GM19351 (cell line): ENCODE data around the gene RBM38.

Source experiments
- ATAC-seq: cut with Tn5 transposase; IDR thresholded peaks from one replicate; pipeline ENCODE4 v1.9.1; 2021; ENCODE audit warnings: mild to moderate bottlenecking, moderate library complexity; ENCODE audit not compliant: unreplicated experiment

The RBM38 gene

DNA sequence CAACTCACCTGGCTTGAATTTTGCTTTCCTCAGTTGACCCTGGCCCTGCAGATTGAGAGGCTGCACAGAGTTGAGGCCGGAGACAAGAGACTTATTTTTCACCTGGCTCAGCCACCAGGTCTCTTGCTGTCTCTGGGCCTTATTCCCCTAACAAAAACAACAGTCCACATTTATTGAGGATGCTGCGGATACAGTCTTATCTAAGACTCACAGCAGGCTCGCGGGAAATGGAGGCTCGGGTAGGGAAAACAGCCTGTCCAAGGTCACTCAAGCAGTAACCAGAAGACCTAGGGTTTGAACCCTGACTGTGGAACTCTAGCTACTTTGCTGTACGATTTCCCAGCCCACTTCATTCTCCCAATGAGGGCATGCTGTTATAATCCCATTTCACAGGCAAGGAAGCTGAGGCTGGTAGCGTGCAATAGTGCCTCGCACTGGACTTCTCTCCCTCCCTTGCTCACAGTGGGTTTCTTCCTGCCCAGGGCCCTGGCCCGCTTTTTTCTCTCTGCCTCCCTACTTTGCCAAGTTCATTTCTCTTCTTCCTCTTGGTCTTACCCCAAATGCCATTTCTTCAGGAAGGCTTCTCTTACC lies 57.7 kb downstream of the RBM38 start:
- no peak for ATAC-seq

DNA sequence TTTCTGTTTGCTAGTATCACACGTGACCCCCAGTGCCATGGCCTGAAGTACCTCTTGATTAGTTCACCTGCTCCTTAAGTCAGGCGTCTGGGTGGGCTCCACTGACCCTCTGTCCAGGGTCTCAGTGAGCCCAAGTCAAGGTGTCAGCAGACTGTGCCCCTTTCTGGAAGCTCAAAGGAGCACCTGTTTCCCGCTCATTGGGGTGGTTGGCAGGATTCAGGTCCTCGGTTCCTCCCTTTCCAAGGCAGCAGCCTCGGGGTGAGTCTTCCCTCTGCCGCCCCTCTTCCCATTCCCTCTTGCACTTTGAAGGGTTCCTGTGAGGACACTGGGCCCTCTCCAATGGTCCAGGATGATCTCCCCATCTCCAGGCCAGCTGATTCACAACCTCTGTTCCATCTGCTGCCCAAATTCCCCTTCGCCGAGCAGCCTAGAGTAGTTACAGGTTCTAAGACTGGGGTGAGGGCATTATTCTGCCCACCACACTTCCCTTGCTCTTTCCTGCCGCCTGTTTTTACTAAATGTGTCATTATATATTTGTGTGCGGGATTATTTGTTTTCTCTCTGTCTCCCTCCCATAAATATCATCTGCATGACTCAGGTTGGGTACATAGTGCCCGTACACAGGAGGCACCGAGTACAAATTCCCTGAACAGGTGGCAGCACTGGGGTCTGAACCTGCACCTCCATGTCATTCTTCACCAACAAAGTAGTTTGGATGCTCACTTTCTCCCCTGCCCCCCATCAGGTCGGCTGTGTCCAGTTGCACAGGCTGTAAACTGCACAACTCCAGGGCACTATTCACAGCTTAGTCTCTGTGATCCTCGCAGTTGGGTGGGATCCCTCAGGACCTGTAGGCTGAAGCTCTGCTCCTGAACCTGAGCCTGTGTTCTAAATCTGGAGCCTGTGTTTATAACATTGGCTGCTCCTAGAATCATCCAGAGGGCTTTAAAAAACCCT lies 58.5 kb downstream of the RBM38 start:
- ATAC-seq = no peak

DNA sequence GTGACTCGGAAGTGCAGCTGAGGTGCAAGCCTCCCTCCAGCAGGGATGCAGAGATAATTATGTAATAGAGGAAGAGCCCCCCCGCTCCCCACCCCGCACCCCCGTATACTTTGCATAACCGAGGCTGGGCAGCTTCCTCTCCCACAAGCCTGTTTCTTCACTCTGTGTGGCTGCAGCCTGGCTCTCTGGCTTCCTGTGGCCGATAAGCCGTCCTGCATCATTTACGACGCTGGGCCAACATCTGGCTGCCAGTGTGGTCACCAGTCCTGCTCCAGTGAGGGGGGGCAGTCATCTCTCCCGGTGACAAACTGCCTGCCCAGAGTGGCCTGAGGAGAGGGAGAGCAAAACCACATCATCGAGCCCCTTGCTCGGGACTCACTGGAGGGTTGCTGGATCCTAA lies 59.2 kb downstream of the RBM38 start:
- ATAC-seq = peak; percentile 87

DNA sequence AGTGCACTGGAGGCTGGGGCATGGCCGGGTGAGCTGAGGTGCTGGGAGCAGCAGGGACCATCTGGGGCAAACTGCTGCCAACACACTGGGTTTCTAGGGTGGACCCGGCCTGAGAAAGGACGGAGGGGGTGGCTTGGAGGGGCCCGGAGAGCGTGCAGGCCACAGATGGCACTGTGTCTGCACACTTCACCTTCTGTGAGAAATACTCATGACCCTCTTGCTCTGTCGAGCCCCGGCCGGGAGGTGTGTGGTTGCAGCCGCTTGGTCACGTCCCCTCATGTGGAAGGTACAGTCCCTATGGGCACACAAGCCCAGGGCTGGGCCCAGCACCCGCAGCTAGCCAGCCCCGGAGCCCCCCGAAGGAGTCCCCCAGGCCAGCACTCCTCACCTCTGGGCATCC lies 59.7 kb downstream of the RBM38 start:
- no peak for ATAC-seq

DNA sequence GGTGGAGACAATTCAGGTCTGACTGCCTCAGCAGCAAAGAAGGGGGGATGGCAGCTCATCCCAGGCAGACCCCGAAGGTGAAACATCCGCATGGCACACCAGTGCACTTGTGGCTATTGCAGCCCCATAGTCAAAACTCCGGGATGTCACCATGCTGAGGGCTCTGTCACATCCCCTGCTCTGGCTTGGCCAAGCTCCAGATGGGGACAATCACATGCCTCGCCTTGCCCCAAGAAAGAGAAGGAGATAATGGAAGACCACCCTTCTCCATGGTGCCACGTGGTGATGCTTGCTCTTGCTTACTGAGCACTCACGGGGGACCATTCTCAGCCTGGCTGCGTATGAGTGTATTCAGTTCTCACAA lies 60.2 kb downstream of the RBM38 start:
- no peak for ATAC-seq

DNA sequence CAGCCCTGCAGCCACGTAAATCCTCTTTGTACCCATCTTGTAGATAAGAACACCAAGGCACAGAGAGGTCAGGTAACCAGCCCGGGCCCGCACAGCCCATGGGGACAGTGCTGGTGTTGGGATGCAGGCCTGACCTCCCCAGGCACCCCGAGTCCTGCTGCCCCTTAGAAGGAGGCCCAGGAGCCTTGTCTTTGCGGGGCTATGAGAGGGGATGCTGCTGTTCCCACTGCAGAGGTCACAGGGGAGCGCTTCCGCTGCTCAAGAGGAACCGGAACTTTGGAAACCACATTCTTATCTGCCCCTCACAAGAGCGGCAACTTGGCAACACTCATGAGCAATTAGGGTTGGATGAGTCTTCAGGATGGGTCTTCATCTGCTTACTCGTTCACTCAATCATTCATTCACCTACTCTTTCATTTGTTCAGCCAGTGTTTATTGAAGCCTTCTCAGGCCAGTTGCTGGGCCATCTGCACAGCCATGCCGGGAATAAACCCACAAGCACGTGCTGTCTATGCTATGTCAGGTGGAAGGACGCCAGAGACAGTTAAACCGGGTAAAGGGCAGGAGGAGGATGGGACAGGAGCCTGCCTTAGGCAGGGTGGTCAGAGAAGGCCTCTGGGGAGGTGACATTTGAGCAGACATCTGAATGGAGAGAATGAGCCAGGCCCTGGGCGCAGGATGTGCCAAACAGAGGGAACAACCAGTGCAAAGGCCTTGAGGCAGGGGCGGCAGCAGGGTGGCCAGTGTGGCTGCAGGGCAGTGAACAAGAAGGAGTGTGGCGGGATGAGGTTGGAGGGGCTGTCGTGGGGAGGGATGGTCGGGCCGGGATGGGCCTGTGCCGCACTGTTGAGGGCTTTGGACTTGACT lies 60.8 kb downstream of the RBM38 start:
- ATAC-seq = no peak

DNA sequence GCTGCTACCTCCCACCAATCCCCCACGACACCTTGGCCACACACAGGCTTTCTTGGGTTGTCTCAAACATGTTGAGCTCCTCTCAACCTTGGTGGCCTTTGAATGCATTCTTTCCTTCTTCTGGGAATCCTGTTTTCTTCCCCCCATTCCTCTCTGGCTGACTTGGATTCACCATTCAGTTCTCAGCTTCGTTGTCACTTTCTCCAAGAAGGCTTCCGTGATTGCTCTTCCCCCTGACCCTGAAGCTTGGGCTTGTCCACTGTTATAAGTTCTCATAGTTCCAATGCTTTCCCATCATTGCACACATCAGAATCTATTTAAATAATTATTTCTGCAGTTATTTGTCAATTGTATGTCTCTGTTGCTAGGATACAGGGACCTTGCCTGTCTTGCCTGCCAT lies 64.2 kb downstream of the RBM38 start:
- no peak for ATAC-seq

DNA sequence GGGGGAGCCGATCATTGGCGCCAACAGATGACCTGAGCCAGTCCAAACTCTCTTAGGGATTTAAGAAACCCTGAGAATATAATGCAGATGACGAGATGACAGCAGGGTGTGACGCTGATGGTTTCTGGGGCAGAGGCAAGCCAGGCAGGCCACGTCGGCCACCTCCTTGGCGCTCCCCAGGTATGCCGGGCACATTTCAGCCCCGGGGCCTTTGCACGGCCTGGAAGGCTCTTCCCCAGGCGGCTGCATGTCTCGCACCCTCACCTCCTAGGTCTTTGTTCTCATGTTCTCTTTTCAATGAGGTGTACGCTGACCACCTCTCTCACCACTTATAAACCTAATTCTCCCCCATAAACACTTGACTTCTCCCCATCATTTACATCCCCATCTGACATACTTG lies 64.9 kb downstream of the RBM38 start:
- ATAC-seq = no peak

DNA sequence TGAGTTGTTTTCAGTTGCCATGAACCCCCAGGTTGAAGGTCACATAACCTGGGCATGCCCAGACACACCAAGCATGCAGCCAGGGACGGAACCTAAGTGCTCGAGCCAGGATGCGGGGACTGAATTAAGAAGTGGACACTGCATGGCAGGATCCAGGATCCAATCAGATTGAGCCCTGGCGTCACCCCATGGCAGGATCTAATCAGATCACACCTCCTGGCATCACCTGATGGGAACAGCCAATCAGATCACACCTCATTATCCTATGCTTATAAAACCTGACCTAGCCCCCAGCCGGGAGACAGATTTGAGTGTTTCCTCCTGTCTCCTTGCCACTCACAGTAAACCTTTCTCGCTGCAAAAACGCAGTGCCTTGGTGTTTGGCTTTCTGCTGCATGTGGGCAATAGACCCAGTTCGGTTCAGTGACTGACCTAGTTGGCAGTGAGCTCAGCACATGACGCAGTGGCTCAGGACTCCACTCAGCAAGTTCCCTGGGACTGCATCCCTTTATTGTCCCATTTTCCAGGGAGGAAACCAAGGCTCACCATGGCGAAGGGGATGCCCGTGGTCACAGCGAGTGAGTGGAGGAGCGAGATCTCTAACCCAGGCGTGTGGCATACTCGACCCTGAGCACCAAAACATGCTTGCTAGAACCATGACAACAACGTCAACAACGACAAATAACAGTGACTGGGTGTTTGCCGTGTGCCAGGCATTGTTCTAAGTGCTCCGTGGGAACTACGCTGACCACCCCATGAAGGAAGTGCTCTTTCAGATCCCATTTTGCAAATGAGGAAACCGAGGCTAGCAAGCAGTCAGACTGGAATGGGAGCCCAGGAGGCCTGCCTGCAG lies 66.3 kb downstream of the RBM38 start:
- ATAC-seq = no peak

DNA sequence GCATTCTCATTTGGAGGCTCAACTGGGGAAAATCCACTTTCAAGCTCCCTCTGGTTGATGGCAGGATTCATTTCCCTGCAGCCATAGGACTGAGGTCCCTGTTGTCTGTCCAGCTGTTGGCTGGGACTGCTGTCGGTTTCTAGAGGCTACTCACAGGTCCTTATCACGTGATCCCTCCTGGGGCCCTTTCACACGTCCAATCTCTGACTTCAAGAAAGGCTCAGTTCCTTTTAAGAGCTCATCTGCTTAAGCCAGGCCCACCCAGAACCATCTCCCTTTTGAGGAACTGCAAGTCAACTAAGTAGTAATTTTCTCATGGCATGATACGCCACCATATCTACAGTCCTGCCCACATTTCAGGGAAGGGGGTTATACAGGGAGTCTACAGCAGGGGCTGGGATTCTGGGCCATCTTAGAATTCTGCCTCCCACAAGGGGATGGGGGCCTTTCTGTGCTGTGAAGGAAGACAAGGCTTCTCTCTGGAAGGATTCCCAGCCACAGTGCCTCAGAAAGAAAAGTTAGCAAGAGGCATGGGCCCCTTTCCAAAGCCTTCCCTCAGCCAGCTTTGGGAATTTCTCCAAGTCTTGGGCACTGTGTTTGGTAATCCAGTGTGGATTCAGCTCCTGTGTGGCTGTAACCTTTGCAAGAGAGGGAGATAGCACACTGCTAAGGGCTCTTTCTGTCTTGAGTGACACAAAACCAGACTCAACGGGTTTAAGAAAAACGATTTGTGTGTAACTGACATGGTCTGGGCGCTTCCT lies 67.4 kb downstream of the RBM38 start:
- ATAC-seq = no peak
